ENCODE data around the gene CDKN1A. TPM values are rescaled to one million over a fixed set of nuclear protein-coding genes. Genes with fewer than 3 reads are reported as not detected.

CDKN1A gene
- total and polyA plus RNA-seq, 10 of the 15 experiments (the other 5 are each of a cell fraction or from before 2014, with no cell fraction given) = 25.2 to 637 (median 216) TPM

DNA sequence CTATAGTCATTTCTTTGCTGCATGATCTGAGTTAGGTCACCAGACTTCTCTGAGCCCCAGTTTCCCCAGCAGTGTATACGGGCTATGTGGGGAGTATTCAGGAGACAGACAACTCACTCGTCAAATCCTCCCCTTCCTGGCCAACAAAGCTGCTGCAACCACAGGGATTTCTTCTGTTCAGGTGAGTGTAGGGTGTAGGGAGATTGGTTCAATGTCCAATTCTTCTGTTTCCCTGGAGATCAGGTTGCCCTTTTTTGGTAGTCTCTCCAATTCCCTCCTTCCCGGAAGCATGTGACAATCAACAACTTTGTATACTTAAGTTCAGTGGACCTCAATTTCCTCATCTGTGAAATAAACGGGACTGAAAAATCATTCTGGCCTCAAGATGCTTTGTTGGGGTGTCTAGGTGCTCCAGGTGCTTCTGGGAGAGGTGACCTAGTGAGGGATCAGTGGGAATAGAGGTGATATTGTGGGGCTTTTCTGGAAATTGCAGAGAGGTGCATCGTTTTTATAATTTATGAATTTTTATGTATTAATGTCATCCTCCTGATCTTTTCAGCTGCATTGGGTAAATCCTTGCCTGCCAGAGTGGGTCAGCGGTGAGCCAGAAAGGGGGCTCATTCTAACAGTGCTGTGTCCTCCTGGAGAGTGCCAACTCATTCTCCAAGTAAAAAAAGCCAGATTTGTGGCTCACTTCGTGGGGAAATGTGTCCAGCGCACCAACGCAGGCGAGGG is 594 bp upstream of the CDKN1A start (continued):
- no peak for TF ChIP-seq ZBTB4 (CRISPR knock-in tag; IDR thresholded peaks at IDR 0.05)
- TF ChIP-seq RB1 (IDR thresholded peaks at IDR 0.05; ENCODE audit: borderline replicate concordance) = no peak
- TF ChIP-seq SUPT20H (IDR thresholded peaks at IDR 0.05; ENCODE audit: borderline replicate concordance, control insufficient read depth, low read depth, low read length) = no peak
- TF ChIP-seq ZNF207 (IDR thresholded peaks at IDR 0.05; ENCODE audit: borderline replicate concordance) = no peak
- 0 out of 2 replicates have a peak, but pooled peaks have one; percentile 8 for TF ChIP-seq IRF4 (IDR thresholded peaks at IDR 0.05; ENCODE audit: low read depth, low read length)
- no peak for TF ChIP-seq SP1 (IDR thresholded peaks at IDR 0.05; ENCODE audit: low read depth, low read length)
- TF ChIP-seq ESRRA (IDR thresholded peaks at IDR 0.05; ENCODE audit: low read length) = no peak
- no peak for TF ChIP-seq BCL11A (IDR thresholded peaks at IDR 0.05; ENCODE audit: low read depth, low read length)
- no peak for TF ChIP-seq NR2C2 (IDR thresholded peaks at IDR 0.05; ENCODE audit: borderline replicate concordance, control insufficient read depth, insufficient read length, low read depth)
- no peak for TF ChIP-seq SMAD1 (IDR thresholded peaks at IDR 0.05; ENCODE audit: low read depth, partially characterized antibody)
- TF ChIP-seq ZBTB40 (IDR thresholded peaks at IDR 0.05; ENCODE audit: borderline replicate concordance) = no peak
- no peak for TF ChIP-seq REST (IDR thresholded peaks at IDR 0.05; ENCODE audit: low read depth, low read length)
- TF ChIP-seq BACH1 (IDR thresholded peaks at IDR 0.05; ENCODE audit: borderline replicate concordance) = no peak
- TF ChIP-seq EED (IDR thresholded peaks at IDR 0.05; ENCODE audit: low read depth) = peak; percentile 39; the same call in 1 of the 2 replicates
- TF ChIP-seq PAX8 (IDR thresholded peaks at IDR 0.05) = 0 out of 2 replicates have a peak, but pooled peaks have one; percentile 64
- no peak for TF ChIP-seq ZBED1 (IDR thresholded peaks at IDR 0.05; ENCODE audit: borderline replicate concordance)
- TF ChIP-seq ATF7 (IDR thresholded peaks at IDR 0.05; ENCODE audit: low read depth) = no peak
